GM10266 (cell line): ENCODE measurements around the gene HOXB9.

Experiments used
- DNase-seq: peaks from one replicate; pipeline ENCODE4 v3.0.0; 2012; ENCODE audit errors: extremely low spot score
- CTCF ChIP-seq: IDR thresholded peaks from 2 replicates; pipeline ENCODE4 v1.5.1; 2012; ENCODE audit warnings: mild to moderate bottlenecking, low read depth; ENCODE audit not compliant: control insufficient read depth, insufficient read depth; ENCODE audit errors: missing control alignments

Gene HOXB9

DNA sequence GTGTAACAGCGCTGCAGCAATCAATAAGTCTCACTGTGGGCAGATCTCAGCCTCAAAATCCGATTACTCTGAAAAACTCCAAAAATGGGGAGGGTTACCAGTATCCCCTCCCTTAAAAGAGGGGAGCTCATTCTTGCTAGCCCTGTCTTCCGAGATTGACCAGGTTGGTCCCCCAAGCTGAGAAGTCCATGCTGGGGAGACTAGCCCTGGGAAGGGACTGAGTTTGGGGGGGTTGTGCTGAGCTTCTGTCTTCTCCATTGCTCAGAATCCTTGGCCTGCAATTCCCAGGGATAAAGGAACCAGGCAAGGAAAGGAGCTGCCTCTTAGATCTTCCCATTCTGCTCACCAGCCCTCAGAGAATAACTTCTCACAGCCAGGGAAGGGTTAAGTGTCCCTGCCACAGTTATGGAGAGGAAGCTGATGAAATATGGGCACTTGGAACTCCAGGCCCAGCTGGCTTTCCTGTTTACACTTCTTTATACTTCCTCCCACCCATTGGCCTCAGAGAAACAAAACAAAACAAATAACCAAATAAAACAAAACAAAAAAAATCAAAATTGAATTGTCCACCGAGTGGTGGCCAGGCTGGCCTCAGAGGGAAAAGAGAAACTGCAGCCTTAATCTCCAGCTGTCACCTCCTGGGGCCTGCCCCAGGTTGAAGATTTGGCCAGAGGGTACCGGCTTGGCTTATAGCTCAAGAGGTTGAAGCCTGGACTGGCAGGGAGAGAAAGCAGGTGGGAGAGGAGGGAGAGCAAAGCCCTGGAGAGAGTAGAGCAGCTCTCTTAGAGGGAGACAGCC lies 38.7 kb downstream of the HOXB9 start:
- TF ChIP-seq CTCF: no peak
- DNase-seq: no peak

GRCh38 chr17:48586355-48587258 lies 39.6 kb downstream of the HOXB9 start:
- TF ChIP-seq CTCF: no peak
- DNase-seq: no peak

GRCh38 chr17:48584223-48584741 lies 41.9 kb downstream of the HOXB9 start:
- no peak for DNase-seq
- TF ChIP-seq CTCF: no peak

DNA sequence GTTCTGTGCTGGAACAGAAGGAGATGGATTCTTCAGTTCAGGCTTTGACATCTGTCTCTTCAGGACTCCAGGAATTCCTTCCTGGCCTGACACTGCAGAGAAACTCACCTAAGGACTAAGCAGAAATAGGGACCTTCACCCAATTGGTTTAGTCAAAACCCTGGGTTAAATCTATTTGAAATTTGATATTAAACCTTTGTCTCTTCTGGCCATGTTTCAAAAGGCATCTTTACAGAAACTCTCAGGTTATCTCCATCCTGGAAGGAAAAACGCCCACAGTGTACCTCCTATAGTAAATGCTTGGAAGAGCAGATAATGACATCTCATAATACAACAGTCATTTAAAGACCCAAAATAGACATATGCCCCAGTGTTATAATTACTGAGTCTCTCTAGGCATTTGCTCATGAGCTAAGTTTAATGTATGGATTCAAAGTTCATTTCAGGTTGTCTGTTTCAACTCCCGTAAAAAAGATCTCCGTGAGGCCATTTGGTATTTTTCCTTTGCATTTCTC lies 42.4 kb downstream of the HOXB9 start:
- no peak for TF ChIP-seq CTCF
- no peak for DNase-seq

DNA sequence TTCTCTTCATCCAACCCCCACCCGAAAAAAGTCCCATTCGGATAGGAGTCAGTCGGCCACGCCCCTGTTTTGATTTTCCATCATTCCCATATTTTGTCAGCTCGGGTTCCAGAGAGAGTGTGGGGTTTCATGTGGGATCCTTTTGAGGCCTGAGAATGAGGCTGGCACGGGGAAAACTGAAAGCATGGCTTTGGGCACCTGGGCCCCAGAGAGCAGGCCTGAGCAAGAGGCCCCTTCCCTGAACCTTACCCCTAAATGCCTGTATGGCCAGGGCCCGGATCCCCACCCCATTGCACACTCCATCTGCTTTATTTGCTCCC lies 43.4 kb downstream of the HOXB9 start:
- DNase-seq: no peak
- no peak for TF ChIP-seq CTCF

DNA sequence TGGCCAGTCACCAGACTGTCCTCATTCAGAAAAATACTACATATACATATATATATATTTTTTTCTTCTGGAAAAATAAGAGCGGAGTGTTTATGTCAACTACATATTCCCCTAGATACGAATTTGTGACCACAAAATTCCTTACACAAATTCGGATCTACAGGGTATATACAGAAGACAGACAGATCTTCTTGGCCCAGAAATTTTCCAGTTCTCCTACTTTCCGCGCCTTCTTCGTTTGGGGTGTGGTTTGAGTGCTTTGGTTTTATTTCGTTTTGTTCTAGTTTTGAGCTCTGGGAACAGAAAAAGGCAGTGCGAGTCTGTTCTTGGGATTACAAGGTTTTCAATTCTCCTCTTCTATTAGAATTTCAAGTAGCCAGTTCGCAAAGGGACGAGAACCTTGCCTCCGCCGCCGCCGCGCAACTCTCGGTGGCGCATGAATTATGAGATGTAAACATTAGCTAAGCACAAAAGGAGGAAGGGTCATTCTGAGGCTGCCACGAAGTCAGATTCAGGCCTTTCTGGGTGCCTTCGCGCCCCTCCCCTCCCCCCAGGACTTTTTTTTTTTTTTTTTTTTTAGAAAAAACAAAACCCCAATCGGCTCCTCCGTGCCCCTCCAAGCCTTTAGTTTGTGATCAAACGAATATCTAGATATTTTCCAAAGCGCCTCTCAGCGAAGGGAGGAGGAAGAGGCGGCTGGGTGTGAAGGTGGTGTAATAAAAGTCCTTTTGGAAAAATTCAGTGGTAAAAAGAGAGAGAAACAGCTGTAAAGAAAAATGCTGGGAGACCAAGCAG lies 46.2 kb downstream of the HOXB9 start:
- TF ChIP-seq CTCF: no peak
- DNase-seq: no peak
